Central memory CD4-positive, alpha-beta T cell (primary cell): ENCODE measurements around the gene ACTL6B.

Experiments used
- DNase-seq: peaks from one replicate; pipeline ENCODE4 v3.0.0; 2022

Gene ACTL6B

DNA sequence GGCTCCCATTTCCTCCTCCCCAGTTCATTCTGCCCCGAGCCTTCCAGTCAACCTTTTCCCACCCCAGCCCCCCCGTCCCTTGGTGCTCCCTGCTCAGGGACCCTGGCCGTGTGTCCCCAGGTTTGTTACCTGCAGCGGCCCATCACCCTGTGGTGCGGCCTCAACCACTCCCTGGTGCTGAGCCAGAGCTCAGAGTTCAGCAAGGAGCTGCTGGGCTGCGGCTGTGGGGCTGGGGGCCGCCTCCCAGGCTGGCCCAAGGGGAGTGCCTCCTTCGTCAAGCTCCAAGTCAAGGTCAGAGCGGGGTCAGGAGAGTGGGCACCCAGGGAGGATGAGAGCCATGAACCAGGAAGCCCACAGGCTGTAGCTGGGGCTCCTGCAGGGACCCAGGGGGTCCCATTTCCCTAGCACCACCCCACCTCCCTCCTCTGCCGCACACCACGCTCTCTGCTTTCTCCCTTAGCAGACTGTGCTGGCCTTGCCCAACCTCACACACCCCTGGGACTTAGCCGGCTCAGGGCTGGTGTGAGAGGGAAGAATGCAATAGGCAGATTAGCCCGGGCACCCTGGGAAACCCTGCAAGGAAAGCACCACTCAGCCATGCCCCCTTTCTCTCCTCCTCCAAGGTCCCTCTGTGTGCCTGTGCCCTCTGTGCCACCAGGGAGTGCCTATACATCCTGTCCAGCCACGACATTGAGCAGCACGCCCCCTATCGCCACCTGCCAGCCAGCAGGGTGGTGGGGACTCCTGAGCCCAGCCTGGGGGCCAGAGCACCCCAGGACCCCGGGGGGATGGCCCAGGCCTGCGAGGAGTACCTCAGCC lies 56.1 kb downstream of the ACTL6B start:
- no peak for DNase-seq

- DNase-seq = no peak
These were observed 57.8 kb downstream of the ACTL6B start for GRCh38 chr7:100598425-100598824.

DNA sequence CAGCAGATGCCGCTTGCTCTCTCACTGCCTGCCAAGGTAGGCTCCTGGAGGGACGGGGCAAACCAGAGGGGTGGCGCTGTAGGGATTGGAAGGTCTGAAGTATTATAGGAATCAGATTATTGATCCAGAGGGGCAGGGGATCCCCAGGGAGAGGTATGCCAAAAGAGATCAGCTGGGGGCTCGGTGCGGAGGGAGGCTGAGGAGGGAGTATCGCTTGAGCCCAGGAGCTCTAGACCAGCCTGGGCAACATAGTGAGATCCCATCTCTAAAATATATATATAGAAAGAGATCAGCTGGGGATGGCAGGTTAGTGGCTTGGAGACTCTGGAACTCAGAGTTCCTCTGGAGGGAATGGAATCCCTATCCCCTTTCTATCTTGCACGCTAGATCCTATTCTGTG lies 61.1 kb downstream of the ACTL6B start:
- no peak for DNase-seq
